Activated T-helper 1 cell treated with Interleukin-2 at 50 U/mL for 16 hours (primary cell): Measurements from ENCODE around the gene PDXK.

Source experiments
- DNase-seq: peaks from one replicate; pipeline ENCODE4 v3.0.0-alpha.2; 2020; ENCODE audit warnings: low read depth

PDXK gene

GRCh38 chr21:43723648-43724047, 4.7 kb downstream of the PDXK start:
- no peak for DNase-seq

- no peak for DNase-seq
Measured at GRCh38 chr21:43726686-43727518, 8.0 kb downstream of the PDXK start.

- no peak for DNase-seq
Measured at GRCh38 chr21:43727519-43728153, 8.7 kb downstream of the PDXK start.

- no peak for DNase-seq
Measured at GRCh38 chr21:43728154-43728466, 9.2 kb downstream of the PDXK start.

GRCh38 chr21:43728467-43729390, 9.8 kb downstream of the PDXK start:
- peak; percentile 69 for DNase-seq

GRCh38 chr21:43731476-43731875, 12.5 kb downstream of the PDXK start:
- no peak for DNase-seq

- no peak for DNase-seq
Measured at GRCh38 chr21:43731891-43732711, 13.2 kb downstream of the PDXK start.

- DNase-seq = no peak
Measured at GRCh38 chr21:43733060-43733459, 14.1 kb downstream of the PDXK start.

- no peak for DNase-seq
Measured at GRCh38 chr21:43733529-43734071, 14.7 kb downstream of the PDXK start.

GRCh38 chr21:43734131-43734927, 15.4 kb downstream of the PDXK start:
- DNase-seq = no peak

GRCh38 chr21:43734928-43735229, 15.9 kb downstream of the PDXK start:
- DNase-seq = no peak

- no peak for DNase-seq
Measured at GRCh38 chr21:43735236-43736091, 16.5 kb downstream of the PDXK start.

- DNase-seq = no peak
Measured at GRCh38 chr21:43736224-43736883, 17.4 kb downstream of the PDXK start.

GRCh38 chr21:43737158-43737950, 18.4 kb downstream of the PDXK start:
- no peak for DNase-seq

- DNase-seq = no peak
Measured at GRCh38 chr21:43739621-43740435, 20.9 kb downstream of the PDXK start.

GRCh38 chr21:43740497-43741156, 21.7 kb downstream of the PDXK start:
- no peak for DNase-seq
